ENCODE results near the gene PHLDA2.

PHLDA2 gene

DNA sequence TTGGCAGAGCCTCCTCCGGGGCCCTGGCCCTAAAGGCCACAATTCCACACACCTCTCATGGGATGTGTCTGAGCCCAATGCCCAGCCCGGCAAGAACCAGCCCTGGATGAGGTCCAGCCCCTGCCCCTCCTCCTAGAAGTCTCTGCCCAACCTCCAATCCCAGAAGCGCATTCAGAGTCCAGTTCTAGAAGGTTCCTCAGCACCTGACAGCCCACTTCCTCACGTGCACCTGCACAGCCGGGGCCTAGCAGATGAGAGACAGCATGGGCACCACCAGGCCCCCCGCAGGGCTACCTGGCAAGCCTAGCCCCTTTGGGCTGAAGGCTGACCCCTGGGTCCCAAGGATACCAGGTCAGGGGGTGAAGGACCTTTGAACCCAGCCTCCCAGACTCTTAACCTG is 32.2 kb downstream of the PHLDA2 start:
- DNase-seq (ENCODE audit: low spot score), result no peak

DNA sequence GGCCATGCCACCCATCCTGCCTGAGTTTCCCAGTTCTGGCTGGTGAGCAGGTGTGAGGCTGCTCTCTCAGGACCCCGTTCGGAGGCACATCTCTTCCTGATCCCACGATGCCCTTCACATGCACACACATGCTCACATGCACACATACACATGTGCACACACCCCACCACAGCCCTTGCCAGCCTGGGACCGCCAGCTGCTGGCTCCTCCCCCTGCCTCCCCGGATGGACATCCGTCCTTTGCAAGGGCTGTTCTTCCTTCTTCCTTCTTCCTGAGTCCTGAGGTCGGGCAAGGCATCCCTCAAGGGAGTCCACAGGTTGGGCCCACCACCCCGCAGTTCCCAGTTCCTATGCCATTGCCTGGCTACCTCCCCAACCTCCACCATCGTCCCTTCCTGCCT is 33.2 kb downstream of the PHLDA2 start:
- DNase-seq (ENCODE audit: low spot score), result no peak

DNA sequence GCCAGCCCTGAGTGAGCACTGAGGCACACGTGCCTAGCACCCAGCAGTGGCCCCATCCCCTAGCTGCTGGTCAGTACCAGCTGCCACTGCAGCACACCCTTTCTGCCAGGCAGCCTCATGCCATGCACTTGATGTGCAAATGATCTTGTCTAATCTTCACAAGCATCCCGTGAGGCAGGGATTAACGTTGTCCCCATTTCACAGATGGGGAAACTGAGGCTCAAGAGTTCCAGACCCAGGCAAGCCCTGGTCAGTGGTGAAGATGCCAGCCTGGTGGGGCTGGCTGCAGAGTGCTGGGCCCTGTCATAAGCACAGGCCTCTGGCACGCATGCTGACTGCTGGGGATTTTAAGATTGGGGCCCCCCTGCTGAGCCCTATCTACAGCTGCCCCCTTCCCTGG is 35.3 kb downstream of the PHLDA2 start:
- DNase-seq (ENCODE audit: low spot score), result no peak

DNA sequence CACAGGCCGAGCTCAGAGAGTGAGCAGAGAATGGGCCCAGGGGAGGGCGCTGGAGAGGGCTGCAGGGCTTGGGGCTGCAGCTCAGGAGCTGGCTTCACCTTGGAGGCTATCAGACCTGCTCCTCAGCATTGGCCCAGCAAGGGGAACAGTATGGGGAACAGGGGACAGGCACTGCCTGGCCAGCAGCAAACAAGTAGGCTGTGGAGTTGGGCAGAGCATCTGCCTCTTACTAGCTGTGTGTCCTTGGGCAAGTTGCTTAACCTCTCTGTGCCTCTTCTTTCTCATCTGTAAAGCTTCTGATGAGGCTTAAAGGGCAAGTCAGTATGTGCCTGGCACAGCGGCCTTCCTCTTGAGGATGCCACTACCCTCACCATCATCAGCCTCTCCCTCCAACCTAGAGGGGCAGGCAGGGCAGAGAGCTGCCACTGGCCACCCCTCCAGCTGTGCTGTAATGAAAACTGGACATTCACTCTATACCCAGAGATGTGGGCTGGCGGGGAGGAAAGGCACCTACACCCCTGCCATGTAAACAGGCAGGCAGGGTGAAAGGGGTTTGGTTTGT is 36.2 kb downstream of the PHLDA2 start:
- no peak for DNase-seq (ENCODE audit: low spot score)

DNA sequence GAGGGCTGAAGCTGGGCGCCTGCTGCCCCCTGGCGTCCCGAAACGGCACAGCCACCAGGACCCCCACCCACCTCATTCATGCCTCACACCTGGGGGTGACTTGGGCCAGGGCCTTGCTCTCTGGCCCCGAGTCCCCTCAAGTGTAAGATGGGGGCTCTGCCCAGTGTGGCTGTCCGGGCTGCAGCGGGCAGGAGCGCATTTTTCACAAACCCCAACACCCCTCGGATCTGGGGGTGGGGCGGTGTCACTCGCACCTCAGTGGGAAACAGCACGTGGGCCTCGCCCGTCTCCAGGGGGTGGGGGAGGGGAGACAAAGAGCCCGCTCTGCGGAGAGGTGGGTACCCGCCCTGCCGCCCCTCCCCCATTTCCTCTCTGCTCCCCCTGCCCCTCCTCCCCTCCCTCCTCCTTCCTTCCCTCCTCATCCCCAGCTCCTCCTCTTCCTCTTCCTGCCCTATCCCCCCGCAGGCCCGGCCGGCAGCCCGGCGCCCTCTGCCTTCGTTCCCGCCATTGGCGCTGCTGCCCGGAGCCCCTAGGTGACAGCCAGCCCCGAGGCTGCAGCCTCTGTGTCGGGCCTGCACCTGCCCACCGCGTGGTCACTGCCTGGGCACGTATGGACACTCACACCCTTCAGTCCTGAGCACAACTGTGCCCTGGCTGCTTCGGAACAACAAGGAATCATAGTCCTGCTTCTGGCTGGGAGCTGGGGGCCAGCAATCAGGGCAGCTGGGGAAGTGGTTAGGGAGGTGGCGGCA is 36.8 kb downstream of the PHLDA2 start:
- peak; percentile 11 for DNase-seq (ENCODE audit: low spot score)

DNA sequence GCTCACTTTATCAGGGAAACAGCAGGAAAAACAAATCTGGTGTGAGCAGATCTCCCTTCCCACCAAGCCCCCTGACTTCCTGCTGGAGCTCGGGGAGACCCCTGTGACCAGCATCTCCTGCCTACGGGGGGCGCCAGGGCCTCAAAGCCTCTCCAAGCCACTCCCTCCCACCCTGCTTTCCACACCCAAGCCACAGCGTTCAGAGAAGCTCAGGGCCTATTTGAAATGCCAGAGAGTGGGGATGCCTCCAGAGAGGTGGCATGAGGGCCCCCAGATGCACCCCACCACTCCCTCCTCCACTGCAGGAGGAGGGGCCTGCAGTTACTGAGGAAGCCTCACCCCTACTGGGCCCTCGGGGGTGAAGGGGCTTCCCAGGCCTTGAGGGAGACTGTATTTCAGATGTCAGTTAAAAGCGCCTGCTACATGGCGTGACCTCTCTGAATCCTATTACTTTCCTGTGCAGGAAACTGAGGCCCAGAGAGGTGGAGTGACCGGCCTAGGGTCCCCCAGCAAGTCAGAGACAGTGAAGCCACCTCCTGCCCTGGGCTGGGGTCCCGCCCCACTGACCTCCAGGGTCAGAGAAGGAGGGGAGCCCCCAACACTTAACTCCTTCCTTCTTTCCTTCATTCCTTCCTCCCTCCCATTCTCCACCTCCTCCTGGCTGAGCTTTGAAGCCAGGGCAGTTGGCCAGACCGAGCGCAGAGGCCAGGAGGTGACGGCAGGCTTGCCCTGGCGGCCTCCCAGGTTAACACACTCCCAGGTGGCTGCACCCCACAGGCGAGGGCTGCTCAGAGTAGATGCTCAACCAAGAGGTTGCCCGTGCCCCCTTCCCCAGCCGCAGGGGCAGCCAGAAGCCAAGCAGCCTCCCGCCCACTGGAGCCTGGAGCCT is 37.6 kb downstream of the PHLDA2 start:
- DNase-seq (ENCODE audit: low spot score), result no peak

DNA sequence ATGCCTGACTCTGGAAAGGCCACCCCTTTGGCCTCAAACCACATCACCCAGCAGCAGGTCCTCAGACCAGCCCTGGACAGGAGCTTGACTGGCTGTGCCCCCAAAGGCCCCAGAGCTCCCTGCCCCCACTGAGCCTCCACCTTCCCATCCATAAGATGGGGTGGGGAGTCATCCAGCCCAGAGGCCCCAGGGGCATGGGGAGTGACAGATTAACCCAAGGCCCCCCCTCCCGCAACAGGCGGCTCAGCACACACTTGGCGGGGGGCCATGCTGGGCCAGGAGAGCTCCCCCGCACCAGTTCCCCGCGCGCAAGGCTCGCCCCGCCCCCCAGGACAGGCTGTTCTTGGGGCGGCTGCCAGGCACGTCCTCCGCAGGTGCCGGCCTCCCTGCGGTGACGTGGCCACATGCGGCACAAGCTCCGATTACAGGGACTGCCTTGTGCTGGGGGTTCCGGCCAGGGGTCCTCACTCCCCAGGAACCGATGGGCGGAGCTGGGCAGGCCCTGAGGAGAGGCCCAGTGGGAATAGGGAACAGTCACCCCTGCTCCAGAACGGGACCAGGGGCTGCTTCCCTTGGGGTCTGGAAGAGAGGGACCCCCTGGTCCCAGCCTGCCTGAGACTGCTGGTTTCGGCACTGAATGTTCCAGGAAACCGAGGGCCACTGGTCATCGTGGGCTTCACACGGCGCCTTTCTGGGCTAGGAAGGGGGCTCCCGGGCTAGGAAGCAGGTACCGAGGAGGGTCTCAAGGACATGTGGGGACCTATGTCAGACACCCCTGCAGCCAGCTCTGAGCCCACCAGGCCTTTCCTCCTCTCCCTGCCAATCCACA is 38.5 kb downstream of the PHLDA2 start:
- no peak for DNase-seq (ENCODE audit: low spot score)

DNA sequence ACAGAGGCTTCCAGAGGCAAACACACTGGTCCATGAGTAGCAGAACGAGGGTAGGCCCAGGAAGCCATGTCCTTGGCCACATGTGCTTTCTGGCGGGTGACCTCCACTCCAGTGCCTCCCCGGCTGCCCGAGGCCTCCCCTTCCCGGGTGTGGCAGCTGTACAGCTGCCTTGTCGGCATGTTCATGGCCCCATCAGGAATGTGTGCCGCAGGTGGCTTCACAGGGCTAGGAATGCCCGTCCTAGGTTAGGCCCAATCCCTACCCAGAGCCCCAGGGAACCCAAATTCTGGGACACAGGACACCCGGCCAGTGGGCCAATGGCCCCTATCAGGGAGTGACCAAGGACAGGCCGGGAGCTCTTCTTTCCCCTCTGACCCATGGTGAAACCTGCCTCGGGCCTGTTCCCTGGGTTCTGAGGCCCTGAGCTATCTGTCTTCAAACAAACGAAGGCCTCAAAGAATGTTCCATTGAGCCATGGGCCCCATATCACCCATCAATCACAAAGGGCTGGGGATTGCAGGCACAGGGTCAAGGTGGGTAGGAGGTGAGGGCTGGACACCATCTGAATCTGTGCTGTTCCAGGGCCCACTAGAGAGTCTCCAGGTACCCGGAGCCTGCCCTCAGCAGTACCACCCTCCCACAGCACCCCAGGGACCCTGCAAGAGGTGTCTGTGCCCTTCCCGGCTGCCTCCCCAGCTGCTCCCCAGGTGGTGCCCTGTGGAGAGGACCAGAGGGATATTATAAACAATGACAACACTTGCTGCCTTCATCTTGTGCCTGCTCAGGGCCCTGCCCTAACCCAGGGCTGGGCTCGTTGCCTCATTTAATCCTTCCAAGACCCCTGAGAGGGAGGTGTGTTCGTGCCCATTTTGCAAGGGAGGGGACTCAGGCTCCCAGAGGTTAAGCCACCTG is 39.6 kb downstream of the PHLDA2 start:
- DNase-seq (ENCODE audit: low spot score), result no peak

DNA sequence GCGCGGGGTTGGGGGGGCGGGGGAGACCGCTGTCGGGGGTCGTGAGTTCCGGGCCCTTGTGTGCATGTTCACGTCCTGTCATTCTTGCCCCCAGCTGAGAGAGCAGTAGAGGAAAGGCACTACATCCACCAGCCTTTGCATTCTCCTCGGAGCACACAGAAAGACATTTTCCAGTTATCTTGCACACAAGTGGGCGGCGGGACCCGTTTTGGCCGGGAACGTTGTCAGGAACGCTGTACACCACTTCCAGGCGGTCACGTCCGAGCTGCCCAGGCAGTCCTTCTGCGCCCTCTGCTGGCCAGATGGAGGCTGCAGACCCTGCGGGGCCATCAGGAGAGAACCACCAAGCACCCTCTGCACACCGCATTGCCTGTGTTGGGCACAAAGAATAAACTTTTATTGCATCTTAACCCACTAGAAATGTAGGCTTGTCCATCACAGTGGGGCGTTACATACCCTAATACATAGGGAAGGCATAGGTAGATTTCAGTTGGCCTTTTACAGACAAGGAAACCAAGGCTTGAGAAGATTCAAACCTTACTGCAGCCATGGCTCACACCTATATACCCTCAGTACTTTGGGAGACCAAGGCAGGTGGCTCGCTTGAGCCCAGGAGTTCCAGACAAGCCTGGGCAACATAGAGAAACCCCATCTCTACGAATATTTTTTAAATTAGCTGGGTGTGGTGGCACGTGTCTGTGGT is 40.8 kb downstream of the PHLDA2 start:
- peak; percentile 71 for DNase-seq (ENCODE audit: low spot score)

DNA sequence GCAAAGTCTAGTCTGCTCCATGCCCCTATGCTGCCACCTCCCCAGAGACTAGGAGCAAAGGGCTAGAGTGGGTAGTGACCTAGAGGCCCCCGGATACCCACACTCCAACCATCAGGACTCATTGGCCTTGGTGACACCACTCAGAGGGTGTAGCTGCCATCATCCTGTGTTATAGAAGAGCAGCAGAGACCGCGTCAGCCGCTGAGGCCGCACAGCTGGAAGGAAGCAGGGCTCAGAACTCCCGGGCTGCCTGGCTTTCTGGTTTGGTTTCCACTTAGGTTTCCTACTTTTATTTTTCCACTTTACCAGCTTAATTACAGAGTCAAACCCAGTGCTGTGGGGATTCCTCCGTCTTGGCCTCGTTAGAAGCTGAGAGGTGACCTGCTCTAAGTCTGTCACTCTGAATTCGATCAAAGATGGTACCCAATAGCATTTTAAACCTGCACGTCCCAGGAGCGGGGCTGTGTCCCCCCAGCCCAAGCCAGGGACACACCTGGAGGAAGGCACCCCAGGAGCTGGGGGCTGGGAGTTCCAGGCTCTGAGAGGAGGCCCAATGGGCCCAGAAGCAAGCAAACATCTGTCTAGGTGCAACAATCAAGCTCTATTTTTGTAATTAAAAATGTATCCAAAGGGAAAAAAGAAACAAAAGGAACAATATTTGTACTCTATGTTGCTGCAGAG is 41.6 kb downstream of the PHLDA2 start:
- DNase-seq (ENCODE audit: low spot score), result no peak

DNA sequence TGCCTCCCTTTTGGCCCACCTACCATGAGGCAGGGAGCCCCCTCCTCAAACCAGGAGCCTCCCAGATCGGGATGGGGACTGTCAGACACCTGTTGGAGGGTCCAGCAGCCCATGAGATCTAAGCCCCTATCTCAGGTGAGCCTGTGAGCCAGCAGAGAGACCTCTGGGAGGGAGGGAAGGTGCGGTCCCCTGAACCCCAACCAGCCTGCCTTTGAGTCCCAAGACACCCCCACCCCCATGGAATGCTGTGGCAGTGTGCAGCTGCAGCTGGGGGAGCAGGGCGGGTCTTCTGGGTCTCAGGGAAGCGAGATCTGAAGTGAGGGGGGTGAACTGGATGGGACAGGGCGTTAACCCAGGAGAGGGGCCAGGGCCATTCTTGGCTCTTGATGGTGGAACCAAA is 42.3 kb downstream of the PHLDA2 start:
- DNase-seq (ENCODE audit: low spot score), result no peak

DNA sequence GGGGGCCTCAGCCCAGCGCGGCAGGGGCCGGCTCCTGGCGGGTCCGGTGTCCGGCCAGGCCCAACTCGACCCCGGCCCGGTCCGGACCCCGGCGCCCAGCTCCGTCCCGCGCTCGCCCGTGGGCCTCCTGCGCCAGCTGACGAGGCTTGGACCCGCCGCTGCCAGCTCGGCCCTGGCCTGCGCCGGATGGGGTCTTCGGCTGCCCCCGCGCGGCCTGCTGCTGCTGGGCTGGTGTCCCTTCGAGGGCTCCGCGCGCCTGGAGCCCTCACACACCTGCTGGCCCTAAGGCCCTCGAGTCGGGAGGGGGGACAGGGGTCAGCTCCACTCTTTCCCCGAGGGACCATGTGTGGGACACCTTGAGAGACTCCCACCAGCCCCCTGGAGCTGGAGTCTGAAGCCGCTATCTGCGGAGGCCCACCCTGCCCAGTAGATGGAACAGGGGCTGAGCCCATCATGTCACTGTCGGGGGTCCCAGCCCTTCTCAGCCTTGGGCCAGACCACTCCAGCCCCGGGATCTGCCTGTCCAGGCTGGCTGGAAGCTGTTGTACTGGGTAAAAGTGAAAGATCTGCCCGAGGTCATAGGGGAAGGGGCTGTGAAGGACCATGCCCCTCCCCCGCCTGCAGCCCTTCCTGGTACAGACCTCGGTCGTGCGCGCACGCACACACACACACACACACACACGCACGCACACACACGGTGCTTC is 42.9 kb downstream of the PHLDA2 start:
- no peak for DNase-seq (ENCODE audit: low spot score)

DNA sequence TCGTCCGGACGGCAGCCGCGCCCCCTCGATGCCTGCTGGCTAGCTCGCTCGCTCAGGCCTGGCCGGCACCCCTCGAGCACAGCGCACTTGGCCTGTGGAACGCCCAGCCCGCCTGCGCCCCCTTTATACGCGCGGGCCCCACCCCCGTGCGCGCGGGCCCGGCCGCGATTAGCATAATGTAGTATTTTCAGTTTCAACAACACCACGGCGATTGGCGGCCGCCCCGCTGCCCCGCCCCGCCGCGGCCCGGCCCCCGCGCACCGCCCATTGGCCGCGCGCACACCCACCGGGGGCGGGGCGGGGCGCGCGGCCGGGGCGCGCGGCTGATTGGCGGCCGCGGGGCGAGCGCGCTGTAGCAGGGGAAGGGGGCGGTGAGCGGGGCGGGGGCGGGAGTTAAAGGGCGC is 43.5 kb downstream of the PHLDA2 start, which contains the start of gene CDKN1C:
Gene CDKN1C, minus strand, starts transcription at position 98 of the 404 bp plus-strand sequence. CDS start 319 bp downstream, outside the sequence.
- peak; percentile 79 for DNase-seq (ENCODE audit: low spot score)

DNA sequence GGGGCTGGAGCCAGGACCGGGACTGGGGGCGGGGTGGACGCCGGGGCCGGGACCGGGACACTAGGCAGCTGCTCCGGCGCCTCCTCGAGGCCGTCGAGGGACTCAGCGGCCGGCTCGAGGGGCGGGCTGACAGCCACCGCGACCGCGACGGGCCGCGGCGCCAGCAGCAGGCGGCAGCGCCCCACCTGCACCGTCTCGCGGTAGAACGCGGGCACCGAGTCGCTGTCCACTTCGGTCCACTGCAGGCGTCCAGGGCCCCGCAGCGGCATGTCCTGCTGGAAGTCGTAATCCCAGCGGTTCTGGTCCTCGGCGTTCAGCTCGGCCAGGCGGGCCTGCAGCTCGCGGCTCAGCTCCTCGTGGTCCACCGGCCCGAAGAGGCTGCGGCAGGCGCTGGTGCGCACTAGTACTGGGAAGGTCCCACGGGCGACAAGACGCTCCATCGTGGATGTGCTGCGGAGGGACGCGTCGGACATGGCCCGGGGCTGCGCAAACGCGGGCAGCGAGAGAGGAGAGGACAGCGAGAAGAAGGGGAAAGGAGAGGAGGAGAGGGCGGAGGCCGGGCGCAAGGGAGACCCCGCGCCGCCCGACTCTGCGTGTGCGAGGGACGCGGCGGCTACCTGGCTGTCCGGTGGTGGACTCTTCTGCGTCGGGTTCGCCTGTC is 44.1 kb downstream of the PHLDA2 start:
- peak; percentile 27 for DNase-seq (ENCODE audit: low spot score)

DNA sequence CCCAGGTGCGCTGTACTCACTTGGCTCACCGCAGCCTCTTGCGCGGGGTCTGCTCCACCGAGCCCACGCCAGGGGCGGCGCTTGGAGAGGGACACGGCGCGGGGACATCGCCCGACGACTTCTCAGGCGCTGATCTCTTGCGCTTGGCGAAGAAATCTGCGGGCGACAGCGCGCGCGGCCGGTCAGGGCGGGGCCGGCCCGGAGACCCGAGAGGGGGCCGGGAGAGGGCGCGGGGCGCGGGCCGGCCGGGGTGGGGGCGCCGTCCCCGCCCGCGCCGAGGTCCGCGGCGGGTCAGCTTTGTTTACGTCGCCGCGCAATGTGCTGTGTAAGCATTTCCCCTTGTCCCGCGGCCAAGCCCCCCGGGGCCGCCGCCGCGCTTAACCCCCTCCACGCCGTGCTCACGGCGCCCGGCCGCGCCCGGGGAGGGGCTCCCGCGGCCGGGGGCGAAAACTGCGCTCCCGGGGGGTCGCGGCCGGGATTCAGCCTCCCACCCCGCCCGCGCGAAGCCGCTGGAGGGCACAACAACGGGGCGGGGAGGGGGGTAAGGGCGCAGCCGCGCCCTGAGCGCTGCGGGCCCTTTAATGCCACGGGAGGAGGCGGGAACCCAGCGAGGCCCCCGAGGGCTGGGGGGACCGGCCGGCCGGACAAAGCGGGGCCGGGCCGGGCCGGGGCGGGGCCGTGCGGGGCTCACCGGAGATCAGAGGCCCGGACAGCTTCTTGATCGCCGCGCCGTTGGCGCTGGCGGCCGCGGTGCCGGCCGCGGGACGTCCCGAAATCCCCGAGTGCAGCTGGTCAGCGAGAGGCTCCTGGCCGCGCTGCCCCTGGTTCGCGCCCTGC is 45.0 kb downstream of the PHLDA2 start:
- DNase-seq (ENCODE audit: low spot score), result peak; percentile 7

DNA sequence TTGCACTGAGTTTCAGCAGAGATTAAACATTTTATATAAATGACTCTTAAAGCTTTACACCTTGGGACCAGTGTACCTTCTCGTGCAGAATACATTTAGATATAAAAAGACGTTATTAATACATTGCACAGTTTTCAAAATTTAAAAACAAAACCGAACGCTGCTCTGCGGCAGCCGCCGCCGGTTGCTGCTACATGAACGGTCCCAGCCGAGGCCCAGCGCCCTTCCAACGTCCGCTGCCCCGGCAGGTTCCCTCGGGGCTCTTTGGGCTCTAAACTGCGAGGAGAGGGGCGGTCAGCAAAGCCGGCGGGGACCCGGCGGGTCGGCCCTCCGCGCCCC is 45.6 kb downstream of the PHLDA2 start:
- no peak for DNase-seq (ENCODE audit: low spot score)

DNA sequence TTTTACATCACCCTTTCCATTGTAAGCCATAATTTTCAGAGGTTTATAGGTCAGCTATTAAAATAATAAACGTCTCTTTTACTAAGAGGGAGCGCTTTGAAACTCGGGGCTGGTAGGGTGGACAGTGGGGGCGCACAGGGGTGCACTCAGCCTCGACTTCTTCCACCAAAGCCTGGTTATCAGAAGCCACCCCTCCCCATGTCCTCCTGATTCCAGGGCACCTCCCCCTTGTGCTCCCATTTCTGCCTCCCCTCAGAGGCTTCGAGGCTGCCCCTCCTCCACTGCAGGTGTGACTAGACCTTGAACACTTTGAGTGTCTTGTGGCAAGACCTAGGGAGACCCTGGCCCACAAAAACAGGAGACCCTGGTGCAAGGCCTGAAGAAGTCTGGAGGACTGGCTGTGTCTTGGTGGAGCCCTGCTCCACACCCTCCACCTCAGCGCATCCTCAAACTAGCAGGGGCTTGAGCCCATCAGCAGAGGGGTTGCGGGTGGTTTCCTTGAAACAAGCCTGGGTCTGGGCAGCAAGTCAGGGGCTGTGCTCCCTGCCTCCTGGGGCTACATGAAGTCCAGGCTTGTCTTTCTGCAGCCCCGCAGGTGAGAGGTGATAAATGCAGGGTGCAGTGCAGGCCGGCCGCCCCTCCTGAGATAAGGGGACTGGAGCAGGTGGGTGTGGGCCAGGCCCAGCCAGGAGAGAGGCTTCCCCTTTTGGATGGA is 46.7 kb downstream of the PHLDA2 start:
- DNase-seq (ENCODE audit: low spot score), result no peak
